PC-3 (cell line): ENCODE results near the gene DNPEP. TPM values are rescaled to one million over a fixed set of nuclear protein-coding genes. Genes with fewer than 3 reads are reported as not detected.
"Not testable (repeated sequence)": the region's sequence is repeated elsewhere in the genome, so short reads cannot be mapped to it uniquely, and the experiment has no call there.

Source experiments
- ATAC-seq: fragments of 200-7000 bp; cut with Tn5 transposase; 2 replicates; pipeline ENCODE4 v1.9.1; 2020; ENCODE audit warnings: mild to moderate bottlenecking, moderate library complexity
- BruUV-seq: library from RNA; stranded (reverse); fragments of 400-500 nt; replicated peaks from 2 replicates; lab custom pipeline; 2021; lab: Mats Ljungman, UMichigan
- CTCF ChIA-PET: fragments of 300-600 bp; sonication (Branson Sonifier 250); formaldehyde crosslinking; loops from one replicate; lab custom pipeline; 2022; ENCODE audit warnings: antibody characterized with exemption; lab: Charles Lee
- POLR2A ChIA-PET: fragments of 300-600 bp; sonication (Branson Sonifier 250); formaldehyde crosslinking; loops from one replicate; lab custom pipeline; 2022; ENCODE audit warnings: antibody characterized with exemption; ENCODE audit not compliant: unreplicated experiment; lab: Charles Lee
- DNase-seq: peaks from one replicate; pipeline ENCODE4 v3.0.0-alpha.2; 2015
- H2AFZ ChIP-seq: fragments of 300-600 bp; sonication (generic); 2 replicates; pipeline ENCODE4 v1.6.0; 2016; ENCODE audit warnings: antibody characterized with exemption, low read length
- H3F3A ChIP-seq: fragments of 300-600 bp; sonication (generic); one replicate; pipeline ENCODE4 v1.6.0; 2017; ENCODE audit warnings: antibody characterized with exemption, low read length, control low read depth, mild to moderate bottlenecking; ENCODE audit not compliant: unreplicated experiment
- H3K27ac ChIP-seq: fragments of 300-600 bp; sonication (generic); 2 replicates; pipeline ENCODE4 v1.5.1; 2016; ENCODE audit warnings: mild to moderate bottlenecking, low read length
- H3K27me3 ChIP-seq: fragments of 300-600 bp; sonication (generic); 2 replicates; pipeline ENCODE4 v1.6.1; 2016; ENCODE audit warnings: low read length, mixed read lengths
- H3K36me3 ChIP-seq: fragments of 300-600 bp; sonication (generic); 2 replicates; pipeline ENCODE4 v1.6.1; 2016; ENCODE audit warnings: low read depth, mixed run types, low read length, mixed read lengths
- H3K4me1 ChIP-seq: fragments of 300-600 bp; sonication (generic); 2 replicates; pipeline ENCODE4 v1.5.1; 2016; ENCODE audit warnings: low read length; ENCODE audit not compliant: insufficient read depth
- H3K4me2 ChIP-seq: fragments of 300-600 bp; sonication (generic); 2 replicates; pipeline ENCODE4 v1.6.0; 2016; ENCODE audit warnings: low read length
- H3K4me3 ChIP-seq: fragments of 300-600 bp; sonication (generic); 2 replicates; pipeline ENCODE4 v1.5.1; 2016; ENCODE audit warnings: mild to moderate bottlenecking, low read length, mixed read lengths
- H3K79me2 ChIP-seq: fragments of 300-600 bp; sonication (generic); 2 replicates; pipeline ENCODE4 v1.6.1; 2017; ENCODE audit warnings: low read length, mixed read lengths
- H3K9ac ChIP-seq: fragments of 300-600 bp; sonication (generic); 2 replicates; pipeline ENCODE4 v1.6.0; 2016; ENCODE audit warnings: mild to moderate bottlenecking, low read length
- H3K9me2 ChIP-seq: fragments of 300-600 bp; sonication (generic); replicated peaks from 2 replicates; pipeline ENCODE4 v1.6.1; 2016; ENCODE audit warnings: mixed run types, low read length, mixed read lengths
- H3K9me3 ChIP-seq: fragments of 300-600 bp; sonication (generic); 2 replicates; pipeline ENCODE4 v1.6.1; 2016; ENCODE audit warnings: low read length, mixed read lengths
- H4K20me1 ChIP-seq: fragments of 300-600 bp; sonication (generic); 2 replicates; pipeline ENCODE4 v1.6.1; 2016; ENCODE audit warnings: low read length, mixed read lengths
- EZH2 ChIP-seq: fragments of 300-600 bp; sonication (generic); IDR thresholded peaks from one replicate; pipeline ENCODE4 v1.6.1; 2017; ENCODE audit warnings: antibody characterized with exemption, mild to moderate bottlenecking, low read length; ENCODE audit not compliant: unreplicated experiment
- EZH2phosphoT487 ChIP-seq: fragments of 300-600 bp; sonication (generic); IDR thresholded peaks from 2 replicates; pipeline ENCODE4 v1.6.1; 2018; ENCODE audit warnings: mild to moderate bottlenecking, antibody characterized with exemption, low read length, borderline replicate concordance
- intact Hi-C: fragments of 100-400 bp; cut with micrococcal nuclease; formaldehyde crosslinking; loops from 2 replicates; pipeline ENCODE4 v1.9.0; 2023
- total RNA-seq: library from RNA; depleted of rRNA; stranded (reverse); fragments of >200 nt; gene quantifications from 2 replicates; pipeline ENCODE4 v1.2.3, GENCODE V29; 2014
- TF ChIP-seq, protein P1 (sequence below): fragments of 300-600 bp; sonication (generic); conservative IDR thresholded peaks from 2 replicates; pipeline ENCODE4 v1.5.1; 2017; ENCODE audit warnings: antibody characterized with exemption, low read depth, mild to moderate bottlenecking, low read length

Gene DNPEP
- total RNA-seq, 1 experiment from 2014 or later, result 114 TPM

DNA sequence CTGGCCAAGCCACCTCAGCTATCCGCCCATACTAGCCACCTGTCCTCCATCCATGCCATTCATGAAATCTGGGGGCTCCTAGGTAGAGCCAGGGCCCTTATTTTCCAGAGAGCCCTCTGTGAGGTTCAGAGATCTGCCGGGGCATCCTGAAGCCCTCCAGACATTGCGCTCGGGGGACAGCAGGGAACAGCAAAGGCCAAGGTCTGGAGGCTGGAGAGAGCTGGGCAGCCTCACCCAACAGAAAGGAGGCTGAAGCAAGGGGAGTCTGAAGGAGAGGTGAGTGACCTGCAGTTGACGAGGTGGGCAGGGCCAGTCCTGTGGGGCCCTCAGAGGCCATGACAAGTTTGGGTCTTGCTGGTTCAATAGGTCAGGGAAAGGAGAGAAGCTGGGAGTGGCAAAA, 21.9 kb upstream of the DNPEP start:
- ChIA-PET POLR2A (interaction anchor here (0.6 kb wide), 1 partner anchor 57 kb away, joined by 4 read pairs; no protein-coding TSS in a partner anchor), CTCF (no interaction called here)
- H3K4me3 ChIP-seq, result no peak overlapping the region
- H4K20me1 ChIP-seq, result no peaks in the 10 kb centered on the region
- H3K9me3 ChIP-seq, result no peaks in the 10 kb centered on the region
- no peaks in the 10 kb centered on the region for H3K27me3 ChIP-seq
- H3K9me2 ChIP-seq, result no peaks in the 10 kb centered on the region
- ATAC-seq, result no peak
- intact Hi-C loops, result no loop called here
- TF ChIP-seq EZH2phosphoT487, result no peak
- TF ChIP-seq, protein P1, sequence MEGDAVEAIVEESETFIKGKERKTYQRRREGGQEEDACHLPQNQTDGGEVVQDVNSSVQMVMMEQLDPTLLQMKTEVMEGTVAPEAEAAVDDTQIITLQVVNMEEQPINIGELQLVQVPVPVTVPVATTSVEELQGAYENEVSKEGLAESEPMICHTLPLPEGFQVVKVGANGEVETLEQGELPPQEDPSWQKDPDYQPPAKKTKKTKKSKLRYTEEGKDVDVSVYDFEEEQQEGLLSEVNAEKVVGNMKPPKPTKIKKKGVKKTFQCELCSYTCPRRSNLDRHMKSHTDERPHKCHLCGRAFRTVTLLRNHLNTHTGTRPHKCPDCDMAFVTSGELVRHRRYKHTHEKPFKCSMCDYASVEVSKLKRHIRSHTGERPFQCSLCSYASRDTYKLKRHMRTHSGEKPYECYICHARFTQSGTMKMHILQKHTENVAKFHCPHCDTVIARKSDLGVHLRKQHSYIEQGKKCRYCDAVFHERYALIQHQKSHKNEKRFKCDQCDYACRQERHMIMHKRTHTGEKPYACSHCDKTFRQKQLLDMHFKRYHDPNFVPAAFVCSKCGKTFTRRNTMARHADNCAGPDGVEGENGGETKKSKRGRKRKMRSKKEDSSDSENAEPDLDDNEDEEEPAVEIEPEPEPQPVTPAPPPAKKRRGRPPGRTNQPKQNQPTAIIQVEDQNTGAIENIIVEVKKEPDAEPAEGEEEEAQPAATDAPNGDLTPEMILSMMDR, result no peak
- no peak for TF ChIP-seq EZH2
- BruUV-seq, result no TSS peak
- no peak overlapping the region for H3K4me2 ChIP-seq
- H2AFZ ChIP-seq, result no peak overlapping the region
- no peaks in the 10 kb centered on the region for H3K4me1 ChIP-seq
- H3K27ac ChIP-seq, result no peak overlapping the region
- no peaks in the 10 kb centered on the region for H3K79me2 ChIP-seq
- H3K36me3 ChIP-seq, result no peaks in the 10 kb centered on the region
- no peak for DNase-seq
- no peak overlapping the region for H3K9ac ChIP-seq
- H3F3A ChIP-seq, result no peaks in the 10 kb centered on the region

GRCh38 chr2:219408631-219409030, 20.9 kb upstream of the DNPEP start:
- Histone ChIP-seq H3F3A (no peaks in the 10 kb centered on the region), H3K27ac (no peak overlapping the region), H3K4me2 (no peak overlapping the region), H3K4me1 (no peaks in the 10 kb centered on the region), H3K9me2 (no peaks in the 10 kb centered on the region), H3K36me3 (no peaks in the 10 kb centered on the region), H2AFZ (no peak overlapping the region), H3K9me3 (no peaks in the 10 kb centered on the region), H3K4me3 (no peak overlapping the region), H3K79me2 (no peaks in the 10 kb centered on the region), H3K9ac (no peak overlapping the region), H3K27me3 (no peaks in the 10 kb centered on the region), H4K20me1 (no peaks in the 10 kb centered on the region)
- ChIA-PET CTCF (no interaction called here), POLR2A (no interaction called here)
- ATAC-seq (no peak), DNase-seq (no peak)
- TF ChIP-seq EZH2 (no peak), EZH2phosphoT487 (no peak)
- TF ChIP-seq, protein P1, result no peak
- BruUV-seq, result no TSS peak
- intact Hi-C loops, result no loop called here

DNA sequence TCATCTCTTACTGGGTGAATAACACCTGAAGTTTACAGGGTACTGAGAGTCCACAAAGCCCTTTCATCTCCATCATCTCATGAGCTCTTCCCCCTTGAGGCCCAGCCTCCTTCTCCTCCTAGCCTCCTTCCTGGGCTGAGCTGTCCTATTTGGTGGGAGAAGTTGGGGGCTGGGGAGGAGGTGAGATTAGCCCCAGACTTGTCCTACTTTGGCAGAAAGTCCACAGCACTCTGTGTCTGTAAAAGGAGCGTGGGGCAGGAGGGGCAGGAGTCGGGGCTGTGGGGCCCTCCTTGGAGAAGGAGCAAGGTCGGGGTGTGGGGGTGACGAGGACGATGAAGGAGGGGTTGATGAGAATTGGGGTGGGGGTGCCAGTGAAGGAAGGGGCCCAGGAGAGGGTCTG, 20.5 kb upstream of the DNPEP start:
- TF ChIP-seq EZH2 (no peak), EZH2phosphoT487 (no peak)
- TF ChIP-seq, protein P1, result no peak
- H2AFZ ChIP-seq, result no peak overlapping the region
- H3F3A ChIP-seq, result no peaks in the 10 kb centered on the region
- no peaks in the 10 kb centered on the region for H3K9me3 ChIP-seq
- H3K4me2 ChIP-seq, result no peak overlapping the region
- no peak overlapping the region for H3K27ac ChIP-seq
- H4K20me1 ChIP-seq, result no peaks in the 10 kb centered on the region
- no peaks in the 10 kb centered on the region for H3K79me2 ChIP-seq
- H3K9ac ChIP-seq, result no peak overlapping the region
- H3K9me2 ChIP-seq, result no peaks in the 10 kb centered on the region
- no peak overlapping the region for H3K4me3 ChIP-seq
- H3K36me3 ChIP-seq, result no peaks in the 10 kb centered on the region
- no peaks in the 10 kb centered on the region for H3K27me3 ChIP-seq
- ATAC-seq (no peak), DNase-seq (no peak)
- POLR2A ChIA-PET, result no interaction called here
- H3K4me1 ChIP-seq, result no peaks in the 10 kb centered on the region
- BruUV-seq, result no TSS peak
- CTCF ChIA-PET, result no interaction called here
- intact Hi-C loops, result no loop called here

- H3K27ac ChIP-seq, ATAC-seq, DNase-seq, H3K36me3 ChIP-seq, H4K20me1 ChIP-seq, H3K4me1 ChIP-seq, H3K9ac ChIP-seq, H3K9me2 ChIP-seq, BruUV-seq, H3K27me3 ChIP-seq, H2AFZ ChIP-seq, H3K4me2 ChIP-seq, H3K4me3 ChIP-seq, CTCF ChIA-PET, H3K9me3 ChIP-seq, intact Hi-C loops, POLR2A ChIA-PET, H3K79me2 ChIP-seq, H3F3A ChIP-seq: not testable (repeated sequence)
These were observed 19.6 kb upstream of the DNPEP start for GRCh38 chr2:219407343-219407742.
